ENCODE results near the gene DCANP1.

DNA sequence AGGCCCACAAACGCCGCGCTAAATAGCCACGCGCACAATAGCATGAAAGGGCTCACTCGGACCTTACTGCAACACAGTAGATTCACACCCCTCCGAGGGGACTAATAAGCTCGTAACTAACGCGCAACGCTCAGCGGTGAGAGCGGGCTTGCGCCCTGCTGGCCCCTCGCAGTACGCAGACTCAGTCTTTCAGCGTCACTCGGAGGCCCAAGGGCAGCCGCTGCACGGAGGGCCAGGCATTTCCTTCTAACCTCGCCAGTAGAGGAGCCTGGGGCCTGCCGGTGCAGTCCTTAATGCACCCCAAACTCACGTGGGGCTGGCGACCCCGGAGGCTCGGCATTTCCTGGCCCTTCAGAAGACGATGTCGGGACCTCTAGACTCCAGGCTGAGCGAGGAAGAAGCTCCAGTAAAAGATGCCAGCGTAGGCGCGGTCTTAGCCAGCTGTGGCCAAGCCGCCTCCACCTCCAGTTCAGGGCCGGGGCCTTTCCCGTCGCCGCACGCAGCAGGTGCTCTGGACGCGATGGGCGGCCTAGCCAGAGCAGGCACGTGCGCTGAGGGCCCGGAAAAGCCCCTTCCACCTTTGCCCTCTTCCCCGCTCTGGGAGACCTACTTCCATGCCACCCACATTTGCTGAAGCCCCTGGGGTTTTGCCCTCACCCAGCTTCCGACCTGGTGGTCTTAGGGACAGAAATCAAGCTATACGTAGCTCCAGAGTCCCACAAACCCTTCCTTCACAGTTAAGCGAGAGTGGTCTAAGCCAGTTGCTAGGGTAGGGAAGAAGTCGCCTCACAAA is 43.3 kb upstream of the DCANP1 start:
- no peak for TF ChIP-seq POLR2A (IDR thresholded peaks at IDR 0.05)
- TF ChIP-seq, protein P1, sequence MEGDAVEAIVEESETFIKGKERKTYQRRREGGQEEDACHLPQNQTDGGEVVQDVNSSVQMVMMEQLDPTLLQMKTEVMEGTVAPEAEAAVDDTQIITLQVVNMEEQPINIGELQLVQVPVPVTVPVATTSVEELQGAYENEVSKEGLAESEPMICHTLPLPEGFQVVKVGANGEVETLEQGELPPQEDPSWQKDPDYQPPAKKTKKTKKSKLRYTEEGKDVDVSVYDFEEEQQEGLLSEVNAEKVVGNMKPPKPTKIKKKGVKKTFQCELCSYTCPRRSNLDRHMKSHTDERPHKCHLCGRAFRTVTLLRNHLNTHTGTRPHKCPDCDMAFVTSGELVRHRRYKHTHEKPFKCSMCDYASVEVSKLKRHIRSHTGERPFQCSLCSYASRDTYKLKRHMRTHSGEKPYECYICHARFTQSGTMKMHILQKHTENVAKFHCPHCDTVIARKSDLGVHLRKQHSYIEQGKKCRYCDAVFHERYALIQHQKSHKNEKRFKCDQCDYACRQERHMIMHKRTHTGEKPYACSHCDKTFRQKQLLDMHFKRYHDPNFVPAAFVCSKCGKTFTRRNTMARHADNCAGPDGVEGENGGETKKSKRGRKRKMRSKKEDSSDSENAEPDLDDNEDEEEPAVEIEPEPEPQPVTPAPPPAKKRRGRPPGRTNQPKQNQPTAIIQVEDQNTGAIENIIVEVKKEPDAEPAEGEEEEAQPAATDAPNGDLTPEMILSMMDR (IDR thresholded peaks at IDR 0.05) = no peak

All from testis (tissue), 2 donors.